HG02642 (cell line): ENCODE measurements around the gene CEP104.

Experiments used
- ATAC-seq: cut with Tn5 transposase; IDR thresholded peaks from one replicate; pipeline ENCODE4 v1.9.1; 2021; ENCODE audit warnings: mild to moderate bottlenecking; ENCODE audit not compliant: unreplicated experiment, poor library complexity

CEP104 gene

DNA sequence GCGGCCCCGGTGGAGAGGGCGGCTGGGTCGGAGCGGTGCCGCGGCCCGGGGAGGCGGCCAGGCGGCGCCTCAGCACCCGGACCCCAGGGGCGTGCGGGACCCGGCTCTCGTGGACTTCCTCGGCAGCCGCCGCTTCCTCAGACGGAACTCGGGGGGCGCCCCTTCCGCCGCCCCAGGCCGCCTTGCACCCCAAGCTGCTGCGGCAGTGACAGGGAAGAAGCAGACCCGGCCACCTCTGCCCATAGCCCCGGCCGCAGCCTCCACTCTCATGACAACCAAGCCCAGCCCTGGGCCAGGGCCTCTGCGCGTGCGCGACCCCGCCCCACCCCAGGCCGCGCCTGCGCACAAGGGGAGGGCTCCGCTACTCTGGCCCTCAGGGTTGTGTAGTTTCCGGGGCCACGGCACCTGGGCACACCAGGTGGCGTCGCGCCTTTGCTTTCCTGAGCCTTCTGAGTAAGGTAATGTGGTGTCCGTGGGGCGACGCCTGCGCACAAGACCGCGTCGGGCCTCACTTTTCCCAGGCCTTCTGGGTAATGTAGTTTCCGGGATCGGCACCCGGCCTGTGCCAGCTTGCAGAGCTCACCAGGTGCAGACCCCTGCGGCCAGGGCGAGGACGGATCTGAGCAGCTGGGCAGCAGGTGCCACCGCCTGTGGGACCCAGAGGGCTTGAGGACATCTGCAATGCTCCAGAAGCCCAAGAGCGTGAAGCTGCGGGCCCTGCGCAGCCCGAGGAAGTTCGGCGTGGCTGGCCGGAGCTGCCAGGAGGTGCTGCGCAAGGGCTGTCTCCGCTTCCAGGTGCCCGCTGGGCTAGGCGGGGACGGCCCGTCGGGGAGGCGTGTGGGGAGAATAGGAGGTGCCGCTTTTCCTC lies at the start of gene CEP104, which contains the start of gene DFFB:
Gene CEP104 (minus strand): TSS at position 289 of the 868 bp plus-strand sequence. CDS start 4,804 bp downstream, outside the sequence.
Gene DFFB (plus strand): TSS at position 554 of the 868 bp plus-strand sequence. CDS start 128 bp downstream, at position 682.
- peak; percentile 97 for ATAC-seq

DNA sequence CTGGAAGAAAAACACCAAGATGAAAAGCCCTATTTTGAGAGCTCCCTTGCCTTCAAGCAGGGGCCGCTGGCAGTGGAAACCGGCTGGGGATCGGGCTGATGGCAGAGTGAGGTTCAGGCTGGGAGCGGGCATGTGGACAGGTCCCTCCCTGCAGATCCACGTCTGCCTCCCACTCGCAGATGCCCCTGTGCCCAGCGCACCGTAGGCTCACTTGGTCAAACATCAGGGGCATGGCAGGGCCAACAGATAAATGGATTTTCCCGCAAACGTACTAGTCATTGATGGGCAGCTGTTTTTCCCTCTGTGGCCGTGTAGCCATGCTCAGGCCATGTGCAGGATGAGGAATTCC lies 49.6 kb upstream of the CEP104 start:
- no peak for ATAC-seq

DNA sequence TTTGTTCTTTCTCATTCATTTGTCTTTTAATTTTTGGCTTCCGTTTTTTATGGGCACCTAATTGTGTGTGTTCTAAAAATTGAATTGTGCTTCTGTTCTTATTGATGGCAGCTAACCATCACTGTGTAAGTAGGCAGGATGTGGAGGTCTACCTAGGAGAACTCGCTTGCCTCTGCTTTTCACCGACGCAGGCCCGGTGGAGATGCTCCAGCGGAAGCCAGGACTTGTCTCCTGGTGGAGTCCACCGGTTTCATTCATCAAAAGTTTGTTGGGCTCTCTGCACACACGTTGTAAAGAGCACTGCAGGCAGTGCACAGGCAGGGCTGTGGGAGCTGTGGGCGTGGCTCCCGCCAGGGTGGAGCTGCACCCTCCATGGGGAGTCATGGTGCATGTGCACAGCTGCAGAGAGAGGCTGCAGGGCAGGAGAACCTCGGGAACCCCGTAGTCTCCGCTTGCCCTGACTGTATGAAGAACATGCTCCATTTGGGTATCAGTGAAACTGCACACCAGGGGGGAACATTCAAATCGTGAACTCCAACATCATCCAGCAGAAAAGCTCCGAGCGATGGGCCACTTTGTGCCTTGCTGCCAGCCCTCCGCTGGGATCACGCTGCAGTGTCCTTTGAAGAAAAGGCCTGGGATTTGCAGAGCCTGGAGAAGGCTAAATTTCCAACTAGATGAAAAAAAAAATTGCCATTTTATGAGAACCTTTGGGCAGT lies 49.1 kb upstream of the CEP104 start:
- no peak for ATAC-seq

DNA sequence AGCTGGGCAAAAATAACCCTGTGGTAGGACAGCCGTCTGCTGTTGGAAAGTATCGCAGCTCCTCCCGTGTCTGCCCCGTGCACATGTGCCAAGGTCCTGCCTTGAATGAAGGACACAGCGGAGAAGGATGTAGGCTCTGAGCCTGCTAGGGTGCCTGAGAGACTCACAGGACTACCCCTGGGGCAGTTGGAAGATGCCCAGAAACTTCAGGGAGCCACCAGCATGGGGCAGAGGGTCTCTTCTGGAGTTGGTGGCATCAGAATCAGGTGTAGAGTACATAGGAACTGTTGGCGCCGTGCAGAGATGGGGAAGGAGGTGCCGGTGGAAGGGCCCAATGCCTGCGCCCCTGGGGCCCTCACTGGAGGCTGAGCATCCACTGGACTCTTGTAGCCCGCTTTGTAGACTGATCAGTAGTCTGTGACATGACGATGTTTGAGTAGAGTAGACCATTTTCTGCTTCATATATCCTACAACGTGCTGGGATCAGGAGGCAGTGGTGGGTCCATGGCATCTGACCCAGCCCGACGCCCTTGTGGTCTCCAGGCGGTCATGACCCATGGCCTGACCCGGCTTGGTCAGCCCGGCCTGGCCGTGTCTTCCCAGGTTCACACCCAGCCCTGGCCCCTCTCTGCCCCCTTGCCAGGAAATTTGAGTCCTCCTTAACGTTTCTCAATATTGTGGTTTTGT lies 48.4 kb upstream of the CEP104 start:
- ATAC-seq, result no peak

DNA sequence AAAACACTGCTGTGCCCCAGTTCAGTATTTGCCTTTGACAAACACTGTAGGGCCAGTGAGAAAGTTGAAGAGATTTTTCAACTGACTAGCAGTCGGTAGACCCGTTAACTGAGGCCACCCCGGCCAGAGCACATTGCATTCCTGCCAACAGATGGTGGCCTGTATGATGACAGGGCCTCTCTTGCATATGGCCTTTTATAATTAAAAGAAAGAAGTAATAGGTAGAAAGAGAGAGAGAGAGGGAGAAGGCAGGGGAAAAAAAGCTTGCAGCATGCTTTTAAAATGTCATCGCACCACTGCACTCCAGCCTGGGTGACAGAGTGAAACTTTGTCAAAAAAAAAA lies 47.8 kb upstream of the CEP104 start:
- ATAC-seq, result no peak

DNA sequence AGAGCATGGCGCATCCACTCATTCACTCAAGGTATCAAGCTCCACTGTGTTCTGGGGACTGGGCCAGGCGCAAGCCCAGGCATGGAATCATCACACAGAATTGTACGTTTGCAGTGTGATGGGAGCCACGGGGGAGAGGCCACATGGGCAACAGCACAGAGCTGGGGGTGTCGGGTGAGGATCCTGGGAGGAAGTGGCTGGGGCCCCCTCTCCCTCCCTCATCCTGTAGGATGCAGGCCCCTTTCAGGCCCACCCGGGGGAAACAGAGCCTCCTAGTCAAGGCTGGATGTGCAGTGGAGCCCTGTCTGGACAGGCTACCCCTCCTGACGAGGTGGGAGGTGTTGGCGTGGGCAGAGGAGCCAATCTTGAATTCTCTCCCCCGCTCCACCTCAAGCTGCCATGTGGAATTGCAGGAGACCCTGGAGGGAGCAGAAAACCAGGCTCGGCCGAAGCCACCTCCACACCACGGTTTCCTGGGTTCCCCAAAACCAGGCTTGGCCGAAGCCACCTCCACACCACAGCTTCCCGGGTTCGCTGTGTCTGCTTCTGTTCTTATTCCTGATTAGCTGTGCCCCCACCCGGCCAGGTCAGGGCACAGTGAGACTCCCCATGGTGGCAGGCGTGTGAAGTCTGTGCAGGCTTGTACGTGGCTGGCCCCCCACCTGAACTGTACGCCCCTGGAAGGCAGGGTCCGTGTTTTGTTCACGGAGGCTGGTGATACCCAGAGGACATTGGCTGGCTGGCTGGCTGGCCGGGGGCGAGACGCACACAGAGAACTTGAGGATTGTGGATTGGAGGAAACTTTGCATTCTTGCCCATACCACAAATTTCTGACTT lies 47.2 kb upstream of the CEP104 start:
- no peak for ATAC-seq

DNA sequence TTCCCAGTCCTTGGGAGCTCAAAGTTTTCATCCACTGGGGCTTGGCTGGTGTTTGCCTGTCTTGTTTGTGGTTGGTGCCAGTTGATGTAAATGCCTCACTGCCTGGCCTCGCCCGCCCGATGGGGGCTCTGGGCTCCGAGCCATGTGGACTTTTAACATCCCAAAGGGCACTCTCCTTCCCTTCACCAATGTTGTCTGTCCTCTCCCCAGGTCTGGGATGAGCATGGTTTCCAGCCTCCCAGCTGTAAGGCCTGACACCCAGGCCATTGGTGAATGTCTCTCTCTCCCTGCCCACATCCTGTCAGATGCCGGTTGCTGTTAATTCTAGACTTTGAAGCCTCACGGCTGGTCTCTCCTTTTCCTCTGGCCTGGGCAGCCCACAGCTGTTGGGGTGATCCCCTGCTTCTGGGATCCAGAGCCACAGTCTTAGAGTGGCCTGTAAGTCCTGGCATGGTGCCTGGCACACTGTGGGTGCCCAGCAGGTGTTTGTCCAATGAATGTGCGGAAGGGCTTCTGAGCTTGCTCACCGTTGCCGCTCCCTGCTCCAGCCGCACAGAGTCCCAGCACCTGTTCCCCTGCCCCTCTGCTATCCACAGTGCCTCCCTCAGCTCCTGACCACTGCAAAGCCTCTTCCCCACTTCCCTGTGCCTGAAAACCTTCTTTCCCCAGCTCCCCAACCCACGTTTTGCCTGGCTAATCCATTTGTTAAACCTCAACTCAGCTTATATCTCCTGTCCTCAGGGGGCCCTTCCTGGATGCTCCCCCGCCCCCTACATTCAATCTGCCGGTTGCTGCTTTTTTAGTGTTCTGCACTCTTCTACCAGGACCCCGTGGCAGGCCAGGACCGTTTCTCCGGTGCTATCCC lies 46.4 kb upstream of the CEP104 start:
- ATAC-seq, result no peak

DNA sequence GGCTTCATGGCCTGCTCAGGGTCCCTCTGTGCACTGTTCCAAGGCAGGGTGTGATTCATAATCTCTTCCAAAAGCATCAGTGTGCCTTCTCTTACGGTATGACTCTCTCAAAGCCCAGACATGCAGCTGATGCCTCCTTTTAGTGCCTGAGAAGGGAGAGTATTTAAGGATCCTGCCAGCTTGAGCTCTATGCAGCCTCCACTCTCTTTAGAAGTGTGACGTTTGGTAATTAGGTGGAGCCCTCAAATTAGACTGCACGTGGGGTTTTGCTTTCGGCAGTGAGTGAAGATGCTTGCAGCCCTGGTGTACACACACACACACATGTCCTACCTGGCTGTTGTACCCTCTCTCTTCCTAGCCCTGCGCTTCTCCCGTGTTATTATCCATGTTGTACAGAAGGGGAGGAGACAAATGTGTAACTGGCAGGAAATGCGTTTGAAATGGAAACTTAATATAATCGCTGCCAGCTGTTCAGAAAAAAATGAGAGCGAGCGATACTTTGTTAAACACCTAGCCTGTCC lies 45.6 kb upstream of the CEP104 start:
- no peak for ATAC-seq

DNA sequence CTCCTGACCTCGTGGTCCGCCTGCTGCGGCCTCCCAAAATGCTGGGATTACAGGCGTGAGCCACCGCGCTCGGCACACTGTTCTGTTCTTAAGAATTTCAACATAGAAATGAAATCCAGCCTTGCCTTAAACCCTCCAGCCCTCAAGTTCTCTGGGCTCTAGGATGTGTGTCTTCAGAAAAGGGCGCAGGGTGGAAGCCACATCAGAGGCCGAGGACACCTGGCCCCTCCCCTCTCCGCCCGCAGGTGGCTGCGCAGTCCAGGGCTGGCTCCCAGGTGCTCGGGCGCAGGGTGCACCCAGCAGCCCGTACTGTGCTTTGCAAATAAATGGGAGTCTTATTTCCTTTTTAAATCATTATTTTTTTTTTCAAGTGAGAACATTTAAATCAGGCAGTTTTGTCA lies 45.1 kb upstream of the CEP104 start:
- no peak for ATAC-seq

DNA sequence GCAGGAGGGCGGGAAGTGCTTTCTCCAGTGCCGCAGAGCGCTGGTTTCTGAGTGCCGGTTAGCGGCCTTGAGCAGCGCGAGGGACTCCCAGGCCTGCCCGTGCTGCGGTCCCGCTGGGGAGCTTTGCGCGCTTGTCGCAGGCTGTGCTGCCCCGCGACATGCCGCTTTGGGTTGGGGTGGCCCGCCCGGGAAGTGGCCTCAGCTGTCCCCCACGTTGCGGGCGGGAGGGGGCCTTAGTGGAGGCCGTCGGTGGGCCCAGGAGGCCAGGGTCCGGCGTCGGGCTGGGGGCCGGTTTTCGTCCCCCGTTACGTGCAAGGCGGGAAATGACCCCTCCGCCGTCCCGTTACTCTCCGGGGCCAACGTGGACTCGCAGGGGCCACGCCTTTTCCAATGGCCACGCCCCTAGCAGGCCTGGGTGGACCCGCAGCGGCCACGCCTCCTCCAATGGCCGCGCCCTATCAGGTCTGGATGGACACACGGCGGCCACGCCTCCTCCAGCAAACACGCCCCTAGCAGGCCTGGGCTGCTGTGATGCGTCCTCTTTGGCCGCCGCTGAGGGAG lies 44.0 kb upstream of the CEP104 start:
- ATAC-seq, result peak; percentile 62

DNA sequence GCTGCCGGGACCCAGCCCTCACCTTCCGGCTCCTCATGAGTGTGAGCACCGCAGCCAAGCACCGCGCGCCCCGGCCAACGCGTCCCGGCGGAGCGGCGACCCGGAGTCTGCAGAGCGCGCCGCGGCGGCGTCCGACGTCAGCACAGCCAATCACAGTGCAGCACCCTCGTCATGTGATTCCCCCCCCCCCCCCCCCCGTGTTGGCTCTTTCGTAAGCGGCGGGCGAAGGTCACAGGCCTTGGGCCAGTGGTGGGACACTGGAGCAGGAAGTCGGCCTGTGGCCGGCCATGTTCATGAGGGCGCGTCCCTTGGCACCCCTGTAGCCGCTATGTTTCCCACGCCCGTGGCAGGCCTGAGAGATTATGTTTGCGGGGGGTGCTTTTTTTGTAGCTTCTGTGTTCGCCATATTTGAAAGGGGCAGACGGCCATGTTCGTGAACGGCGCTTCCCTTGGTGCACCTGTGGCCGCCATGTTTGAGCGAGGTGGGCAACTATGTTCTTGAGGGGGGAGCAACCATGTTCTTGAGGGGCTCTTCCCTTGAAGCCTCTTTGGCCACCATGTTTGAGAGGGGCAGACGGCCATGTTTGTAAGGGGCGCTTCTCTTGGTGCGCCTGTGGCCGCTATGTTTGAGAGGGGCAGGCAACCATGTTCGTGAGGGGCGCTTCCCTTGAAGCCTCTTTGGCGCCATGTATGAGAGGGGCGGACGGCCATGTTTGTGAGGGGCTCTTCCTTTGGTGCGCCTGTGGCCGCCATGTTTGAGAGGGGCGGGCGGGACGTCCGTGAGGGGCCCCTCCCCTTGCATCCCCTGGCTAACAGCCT lies 43.3 kb upstream of the CEP104 start, which contains the start of gene C1orf174:
Gene C1orf174 (minus strand): TSS at position 123 of the 819 bp plus-strand sequence. CDS start 86 bp downstream, at position 37.
- ATAC-seq, result peak; percentile 72

DNA sequence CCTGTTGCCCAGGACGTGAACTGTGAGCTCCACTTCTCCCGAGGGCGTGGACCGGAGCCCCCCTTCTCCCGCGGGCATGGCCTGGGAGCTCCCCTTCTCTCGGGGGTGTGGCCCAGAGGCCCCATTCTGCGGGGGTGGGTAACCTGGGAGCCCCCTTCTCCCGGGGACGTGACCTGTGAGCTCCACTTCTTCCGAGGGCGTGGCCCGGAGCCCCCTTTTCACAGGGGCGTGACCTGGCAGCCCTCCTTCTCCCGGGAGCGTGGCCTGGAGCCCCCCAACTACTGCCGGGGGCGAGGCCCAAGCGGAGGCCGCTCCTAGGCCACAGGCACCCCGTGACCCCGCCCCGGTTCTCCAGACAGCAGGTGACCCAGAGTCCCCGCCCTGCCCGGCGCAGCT lies 42.7 kb upstream of the CEP104 start:
- ATAC-seq, result peak; percentile 6

DNA sequence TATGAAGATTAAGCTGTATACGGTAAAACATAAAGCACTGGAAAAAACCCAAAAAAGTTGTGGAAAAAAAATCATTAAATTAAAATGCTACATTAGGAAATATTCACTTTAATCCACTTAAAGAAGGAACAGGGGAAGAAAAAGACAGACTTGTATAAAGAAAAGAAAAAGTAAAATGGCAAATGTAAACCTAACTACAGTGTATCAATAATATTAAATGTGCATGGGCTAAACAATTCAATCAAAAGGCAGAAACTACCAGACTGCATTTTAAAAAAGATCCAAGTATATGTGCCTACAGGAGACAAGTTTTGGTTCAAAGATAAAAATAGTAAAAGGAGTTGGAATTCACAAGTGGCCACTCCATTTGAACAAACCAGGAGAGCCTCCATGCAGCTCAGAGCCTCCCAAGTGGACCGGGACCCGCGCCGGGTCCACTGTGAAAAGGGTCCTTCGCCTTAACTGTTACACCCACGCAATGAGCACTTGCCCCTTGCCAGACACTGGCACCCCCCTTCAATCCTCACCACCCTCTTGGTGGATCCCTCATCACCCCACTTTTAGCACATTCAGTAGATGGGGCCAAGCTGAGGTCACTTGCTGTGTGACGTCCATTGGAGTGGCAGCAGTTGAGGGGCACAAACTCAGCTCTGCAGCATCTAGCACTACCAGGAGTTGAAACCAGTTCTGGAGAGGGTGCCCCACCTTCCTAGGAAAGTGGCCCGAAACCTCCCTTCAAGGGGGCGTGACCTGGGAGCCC lies 42.2 kb upstream of the CEP104 start:
- no peak for ATAC-seq

DNA sequence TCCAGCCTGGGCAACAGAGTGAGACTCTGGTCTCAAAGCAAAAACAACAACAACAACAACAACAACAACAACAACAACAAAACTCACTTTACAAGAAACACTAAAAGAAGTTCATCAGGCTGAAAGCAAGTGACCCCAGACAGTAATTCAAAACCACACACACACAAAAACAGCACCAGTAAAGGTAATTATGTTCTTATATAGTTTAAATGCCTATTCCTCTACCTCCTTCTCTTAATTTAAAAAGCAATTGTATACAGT lies 41.4 kb upstream of the CEP104 start:
- no peak for ATAC-seq

DNA sequence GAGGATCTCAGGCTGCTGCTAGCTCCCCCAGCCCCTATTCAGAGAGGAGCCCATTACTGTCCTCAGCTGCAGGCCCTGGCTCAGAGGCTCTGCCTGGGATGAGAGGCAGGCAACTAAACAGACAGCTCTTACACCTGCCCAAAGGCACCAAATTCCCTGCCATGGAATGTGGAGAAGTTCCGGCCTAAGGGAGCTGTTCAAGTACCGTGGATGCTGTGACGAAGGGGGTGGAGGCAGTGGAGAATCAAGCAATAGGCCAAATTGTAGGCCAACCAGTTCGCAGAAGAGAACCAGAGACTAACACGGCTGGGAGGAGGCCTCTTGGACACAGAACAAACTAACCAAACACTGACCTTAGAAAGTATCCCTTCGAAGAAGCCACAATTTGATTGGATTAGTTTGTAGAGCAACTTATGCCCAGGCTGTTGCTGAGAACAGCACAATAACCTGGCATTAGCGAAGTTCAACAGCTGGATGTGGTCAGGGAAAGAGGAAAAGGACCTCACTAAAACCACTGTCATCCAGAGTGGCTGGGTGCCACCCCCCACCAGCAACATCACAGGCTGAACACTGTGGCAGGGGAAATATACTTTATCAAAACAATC lies 39.5 kb upstream of the CEP104 start:
- no peak for ATAC-seq

DNA sequence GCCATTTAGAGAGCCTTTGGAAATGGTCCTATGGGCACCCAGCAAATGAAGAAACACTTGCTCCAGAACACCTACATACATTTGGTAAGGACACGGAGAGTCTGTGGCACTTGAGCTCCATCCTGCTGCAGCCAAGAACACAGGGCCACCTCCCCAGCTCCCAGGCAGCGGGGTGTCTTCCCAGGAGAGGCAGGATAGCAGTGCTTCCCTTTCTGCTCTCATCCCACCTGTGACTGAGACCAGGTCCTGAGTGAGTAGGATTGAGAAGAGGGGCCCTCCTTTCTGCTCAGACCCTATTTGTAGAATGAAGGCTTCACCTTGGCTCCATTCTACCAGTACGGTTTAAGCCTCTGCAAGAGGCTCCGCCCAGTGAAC lies 38.9 kb upstream of the CEP104 start:
- no peak for ATAC-seq
